Peyer's patch (tissue), 4 donors: ENCODE data around the gene PATZ1.

Experiments
- POLR2A ChIP-seq, 2 donors: fragments of 450-650 bp; IDR thresholded peaks; one replicate each; pipeline ENCODE4 v1.5.1; 2017; ENCODE audit warnings: antibody characterized with exemption in 2 of 2, mild to moderate bottlenecking in 2 of 2, moderate library complexity in 2 of 2
- TF ChIP-seq, protein P1 (sequence below), 6 experiments: fragments of 450-650 bp in 4 of 6; fragments of 200-600 bp in 2 of 6; sonication (generic) in 1 of 6; IDR thresholded peaks; one replicate each; pipeline ENCODE4 v1.5.1; 2017 to 2019; ENCODE audit warnings: antibody characterized with exemption in 6 of 6, mild to moderate bottlenecking in 3 of 6, moderate library complexity in 1 of 6

DNA sequence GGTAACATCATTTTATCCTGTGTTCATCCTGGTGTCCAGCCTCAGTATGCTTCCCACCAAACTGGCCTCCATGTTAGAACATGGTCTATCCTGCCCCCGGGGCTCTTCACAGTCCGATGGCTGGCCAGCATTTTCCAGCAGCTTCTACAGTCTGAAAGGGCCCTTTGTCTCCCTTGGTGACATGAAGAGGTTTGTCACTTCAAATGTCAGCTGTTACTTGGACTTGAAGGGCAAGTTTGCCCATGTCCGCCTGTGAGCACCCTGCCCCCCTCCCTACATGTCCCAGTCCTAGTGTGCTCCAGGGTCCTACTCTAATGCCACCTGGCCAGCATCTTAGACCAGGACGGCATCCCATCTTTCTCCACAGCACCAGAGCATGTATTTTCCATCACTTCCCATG, 24.7 kb downstream of the PATZ1 start:
- TF ChIP-seq, protein P1, sequence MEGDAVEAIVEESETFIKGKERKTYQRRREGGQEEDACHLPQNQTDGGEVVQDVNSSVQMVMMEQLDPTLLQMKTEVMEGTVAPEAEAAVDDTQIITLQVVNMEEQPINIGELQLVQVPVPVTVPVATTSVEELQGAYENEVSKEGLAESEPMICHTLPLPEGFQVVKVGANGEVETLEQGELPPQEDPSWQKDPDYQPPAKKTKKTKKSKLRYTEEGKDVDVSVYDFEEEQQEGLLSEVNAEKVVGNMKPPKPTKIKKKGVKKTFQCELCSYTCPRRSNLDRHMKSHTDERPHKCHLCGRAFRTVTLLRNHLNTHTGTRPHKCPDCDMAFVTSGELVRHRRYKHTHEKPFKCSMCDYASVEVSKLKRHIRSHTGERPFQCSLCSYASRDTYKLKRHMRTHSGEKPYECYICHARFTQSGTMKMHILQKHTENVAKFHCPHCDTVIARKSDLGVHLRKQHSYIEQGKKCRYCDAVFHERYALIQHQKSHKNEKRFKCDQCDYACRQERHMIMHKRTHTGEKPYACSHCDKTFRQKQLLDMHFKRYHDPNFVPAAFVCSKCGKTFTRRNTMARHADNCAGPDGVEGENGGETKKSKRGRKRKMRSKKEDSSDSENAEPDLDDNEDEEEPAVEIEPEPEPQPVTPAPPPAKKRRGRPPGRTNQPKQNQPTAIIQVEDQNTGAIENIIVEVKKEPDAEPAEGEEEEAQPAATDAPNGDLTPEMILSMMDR (IDR thresholded peaks at IDR 0.05) = no peak
- TF ChIP-seq POLR2A (IDR thresholded peaks at IDR 0.05) = no peak
